GM10248 (cell line): ENCODE data around the gene C10orf62.
"Not testable (repeated sequence)": the region's sequence is repeated elsewhere in the genome, so short reads cannot be mapped to it uniquely, and the experiment has no call there.

Experiments used
- CTCF ChIA-PET: fragments of 300-600 bp; sonication (Branson Sonifier 250); formaldehyde crosslinking; extraction: SDS; loops from one replicate; lab custom pipeline; 2021; ENCODE audit warnings: antibody characterized with exemption; lab: Yijun Ruan, JAX
- POLR2A ChIA-PET: fragments of 350-650 bp; sonication (Branson Sonifier 250); formaldehyde crosslinking; extraction: SDS; loops from one replicate; lab custom pipeline; 2020; ENCODE audit warnings: antibody characterized with exemption; lab: Yijun Ruan, JAX
- DNase-seq: peaks from one replicate; pipeline ENCODE4 v3.0.0; 2012; ENCODE audit errors: extremely low spot score
- TF ChIP-seq, protein P1 (sequence below): IDR thresholded peaks from 2 replicates; pipeline ENCODE4 v1.5.1; 2012; ENCODE audit warnings: mild to moderate bottlenecking, low read depth; ENCODE audit errors: extremely low read depth, missing control alignments, control extremely low read depth

C10orf62 gene

GRCh38 chr10:97553575-97554031, 35.9 kb upstream of the C10orf62 start:
- ChIA-PET CTCF (interaction anchor here (0.7 to 10.5 kb wide), 17 partner anchors 8 to 275 kb away, joined by 3 to 108 read pairs (median 4); partner anchors contain the start of genes ANKRD2 and AVPI1), POLR2A (interaction anchor here (0.5 to 1.0 kb wide), 2 partner anchors 19 to 150 kb away, joined by 3 to 5 read pairs; no protein-coding TSS in a partner anchor)
- TF ChIP-seq, protein P1, sequence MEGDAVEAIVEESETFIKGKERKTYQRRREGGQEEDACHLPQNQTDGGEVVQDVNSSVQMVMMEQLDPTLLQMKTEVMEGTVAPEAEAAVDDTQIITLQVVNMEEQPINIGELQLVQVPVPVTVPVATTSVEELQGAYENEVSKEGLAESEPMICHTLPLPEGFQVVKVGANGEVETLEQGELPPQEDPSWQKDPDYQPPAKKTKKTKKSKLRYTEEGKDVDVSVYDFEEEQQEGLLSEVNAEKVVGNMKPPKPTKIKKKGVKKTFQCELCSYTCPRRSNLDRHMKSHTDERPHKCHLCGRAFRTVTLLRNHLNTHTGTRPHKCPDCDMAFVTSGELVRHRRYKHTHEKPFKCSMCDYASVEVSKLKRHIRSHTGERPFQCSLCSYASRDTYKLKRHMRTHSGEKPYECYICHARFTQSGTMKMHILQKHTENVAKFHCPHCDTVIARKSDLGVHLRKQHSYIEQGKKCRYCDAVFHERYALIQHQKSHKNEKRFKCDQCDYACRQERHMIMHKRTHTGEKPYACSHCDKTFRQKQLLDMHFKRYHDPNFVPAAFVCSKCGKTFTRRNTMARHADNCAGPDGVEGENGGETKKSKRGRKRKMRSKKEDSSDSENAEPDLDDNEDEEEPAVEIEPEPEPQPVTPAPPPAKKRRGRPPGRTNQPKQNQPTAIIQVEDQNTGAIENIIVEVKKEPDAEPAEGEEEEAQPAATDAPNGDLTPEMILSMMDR, result peak; percentile 78
- peak; percentile 65 for DNase-seq

GRCh38 chr10:97554336-97554735, 35.2 kb upstream of the C10orf62 start:
- POLR2A ChIA-PET, DNase-seq: not testable (repeated sequence)
- CTCF ChIA-PET, result interaction anchor here (0.7 to 10.5 kb wide), 15 partner anchors 9 to 276 kb away, joined by 3 to 108 read pairs (median 4); partner anchors contain the start of genes ANKRD2 and AVPI1

DNA sequence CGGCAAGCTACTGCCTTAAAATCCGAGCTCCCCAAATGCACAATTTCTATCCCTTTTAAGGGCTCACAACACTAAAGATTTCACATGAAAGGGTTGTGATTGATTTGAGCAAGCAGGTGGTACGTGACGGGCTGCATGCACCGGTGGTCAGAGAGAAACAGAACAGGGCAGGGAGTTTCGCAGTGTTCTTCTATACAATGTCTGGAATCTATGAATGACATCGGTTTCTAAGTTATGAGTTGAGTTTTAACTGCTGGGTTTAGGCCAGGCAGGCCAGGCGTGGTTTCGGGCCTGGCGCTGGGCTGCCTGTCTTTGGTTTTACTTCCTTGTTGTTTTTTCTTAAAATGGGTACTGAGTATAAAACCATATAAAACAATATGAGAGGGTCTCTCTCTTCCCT, 34.0 kb upstream of the C10orf62 start:
- DNase-seq, POLR2A ChIA-PET: not testable (repeated sequence)
- CTCF ChIA-PET, result interaction anchor here (0.8 to 10.5 kb wide), 5 partner anchors 14 to 149 kb away, joined by 3 to 108 read pairs (median 10); partner anchors contain the start of gene ANKRD2

- DNase-seq, POLR2A ChIA-PET: not testable (repeated sequence)
- CTCF ChIA-PET, result interaction anchor here (1.5 kb wide), 1 partner anchor 11 kb away, joined by 4 read pairs; no protein-coding TSS in a partner anchor
Observed at GRCh38 chr10:97560731-97561381, 28.7 kb upstream of the C10orf62 start.

DNA sequence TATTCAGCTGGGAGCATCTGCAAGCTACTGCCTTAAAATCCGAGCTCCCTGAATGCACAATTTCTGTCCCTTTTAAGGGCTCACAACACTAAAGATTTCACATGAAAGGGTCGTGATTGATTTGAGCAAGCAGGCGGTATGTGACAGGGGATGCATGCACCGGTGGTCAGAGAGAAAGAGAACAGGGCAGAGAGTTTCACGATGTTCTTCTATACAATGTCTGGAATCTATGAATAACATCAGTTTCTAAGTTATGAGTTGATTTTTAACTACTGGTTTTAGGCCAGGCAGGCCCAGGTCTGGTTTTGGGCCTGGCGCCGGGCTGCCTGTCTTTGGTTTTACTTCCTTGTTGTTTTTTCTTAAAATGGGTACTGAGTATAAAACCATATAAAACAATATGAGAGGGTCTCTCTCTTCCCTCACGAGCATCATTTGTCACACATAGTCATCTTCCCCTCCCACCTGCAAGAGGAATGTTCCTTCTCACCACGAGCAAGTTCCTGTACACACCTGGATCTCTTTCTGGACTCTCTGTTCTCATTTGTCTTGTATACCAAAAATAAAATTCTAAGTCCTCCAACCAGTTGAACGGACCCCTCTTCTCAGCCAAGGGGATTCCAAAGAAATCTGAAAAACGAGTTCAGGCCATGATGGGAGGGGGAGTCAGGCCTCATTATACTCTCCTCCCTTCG, 28.0 kb upstream of the C10orf62 start:
- POLR2A ChIA-PET, DNase-seq: not testable (repeated sequence)
- CTCF ChIA-PET, result interaction anchor here (1.5 kb wide), 1 partner anchor 10 kb away, joined by 4 read pairs; no protein-coding TSS in a partner anchor

DNA sequence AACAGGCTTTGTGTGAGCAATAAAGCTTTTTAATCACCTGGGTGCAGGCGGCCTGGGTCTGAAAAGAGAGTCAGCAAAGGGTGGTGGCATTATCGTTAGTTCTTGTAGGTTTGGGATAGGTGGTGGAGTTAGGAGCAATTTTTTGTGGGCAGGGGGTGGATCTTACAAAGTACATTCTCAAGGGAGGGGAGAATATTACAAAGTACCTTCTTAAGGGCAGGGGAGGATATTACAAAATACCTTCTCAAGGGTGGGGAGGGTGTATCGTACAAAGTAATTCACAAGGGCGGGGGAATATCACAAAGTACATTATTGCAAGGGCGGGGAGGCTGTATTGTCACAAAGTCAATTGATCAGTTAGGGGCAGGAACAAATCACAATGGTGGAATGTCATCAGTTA, 27.2 kb upstream of the C10orf62 start:
- DNase-seq, POLR2A ChIA-PET: not testable (repeated sequence)
- CTCF ChIA-PET, result interaction anchor here (1.5 kb wide), 1 partner anchor 10 kb away, joined by 4 read pairs; no protein-coding TSS in a partner anchor

- TF ChIP-seq, protein P1, result no peak
- DNase-seq, result no peak
- POLR2A ChIA-PET, result no interaction called here
- CTCF ChIA-PET, result no interaction called here
Observed at GRCh38 chr10:97563337-97563736, 26.2 kb upstream of the C10orf62 start.

DNA sequence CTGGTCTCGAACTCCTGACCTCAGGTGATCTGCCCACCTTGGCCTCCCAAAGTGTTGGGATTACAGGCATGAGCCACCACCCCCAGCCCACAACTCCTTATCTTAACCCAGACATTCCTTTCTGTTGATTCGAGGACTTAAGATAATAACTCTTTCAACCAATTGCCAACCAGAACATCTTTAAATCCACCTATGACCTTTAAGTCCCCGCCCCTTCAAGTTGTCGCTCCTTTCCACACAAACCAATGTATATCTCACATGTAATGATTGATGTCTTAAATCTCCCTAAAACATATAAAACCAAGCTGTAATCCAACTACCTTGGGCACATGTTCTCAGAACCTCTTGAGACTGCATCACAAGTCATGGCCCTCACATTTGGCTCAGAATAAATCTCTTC, 24.7 kb upstream of the C10orf62 start:
- POLR2A ChIA-PET, result no interaction called here
- DNase-seq, result no peak
- CTCF ChIA-PET, result no interaction called here
- TF ChIP-seq, protein P1, result no peak

GRCh38 chr10:97566336-97566996, 23.1 kb upstream of the C10orf62 start:
- POLR2A ChIA-PET, result no interaction called here
- CTCF ChIA-PET, result interaction anchor here (1.7 kb wide), 1 partner anchor 12 kb away, joined by 5 read pairs; no protein-coding TSS in a partner anchor
- DNase-seq, result no peak
- TF ChIP-seq, protein P1, result no peak
